ENCODE data around the gene PCBD1. TPM values are rescaled to one million over a fixed set of nuclear protein-coding genes. Genes with fewer than 3 reads are reported as not detected.

PCBD1 gene
- total RNA-seq, 1 donor, result 7.0 TPM

- Histone ChIP-seq H3K4me3 (ENCODE audit: low read length) (no peak overlapping the region), H3K9me3 (ENCODE audit: low read depth, low read length) (no peaks in the 10 kb centered on the region), H3K27me3 (ENCODE audit: insufficient read depth, low read length) (no peaks in the 10 kb centered on the region), H3K4me1 (ENCODE audit: insufficient read depth, low read length) (no peaks in the 10 kb centered on the region)
Observed at GRCh38 chr10:70911386-70911785, 23.0 kb upstream of the PCBD1 start.

DNA sequence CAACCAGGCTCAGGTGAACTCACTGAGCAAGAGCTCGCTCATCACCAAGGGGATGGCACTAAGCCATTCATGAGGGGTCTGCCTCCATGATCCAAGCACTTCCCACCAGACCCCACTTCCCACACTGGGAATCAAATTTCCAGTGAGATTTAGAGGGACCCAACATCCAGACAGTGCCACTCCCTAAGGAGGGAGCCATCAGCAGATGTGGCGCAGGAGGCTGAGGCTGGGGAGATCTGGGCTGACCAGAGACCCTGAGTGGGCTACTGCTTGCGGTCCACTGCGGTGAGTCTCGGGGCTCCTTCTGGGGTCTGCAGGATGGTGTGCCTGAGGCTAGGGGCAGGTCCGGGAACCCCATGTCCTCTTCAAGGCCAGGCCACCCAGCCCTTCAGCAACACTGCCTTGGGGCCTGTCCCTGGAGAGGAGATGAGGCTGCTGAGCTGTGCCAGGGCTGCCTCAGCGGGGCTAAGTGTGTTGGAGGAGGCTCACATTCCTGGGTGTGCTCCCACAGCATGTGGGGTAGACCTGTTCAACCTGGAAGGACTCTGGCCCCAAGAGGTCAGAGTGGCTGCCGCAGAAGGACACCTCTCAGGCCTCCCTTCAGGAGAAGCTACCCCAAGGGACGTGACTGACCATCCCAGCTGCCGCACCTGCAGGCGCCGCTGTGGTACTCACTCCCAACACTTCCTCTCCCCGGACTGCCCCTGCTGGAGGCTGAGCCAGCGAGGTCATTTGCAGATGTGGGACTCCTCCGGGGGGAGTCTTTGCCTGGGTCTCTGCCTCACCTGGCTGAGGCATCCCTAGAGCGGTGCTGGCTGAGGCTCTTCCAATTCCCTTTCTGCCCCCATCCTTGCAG is 22.3 kb upstream of the PCBD1 start:
- Histone ChIP-seq H3K9me3 (ENCODE audit: low read depth, low read length) (no peaks in the 10 kb centered on the region), H3K27me3 (ENCODE audit: insufficient read depth, low read length) (no peaks in the 10 kb centered on the region), H3K4me1 (ENCODE audit: insufficient read depth, low read length) (no peaks in the 10 kb centered on the region), H3K4me3 (ENCODE audit: low read length) (no peak overlapping the region)

GRCh38 chr10:70909326-70909935 is 21.1 kb upstream of the PCBD1 start:
- Histone ChIP-seq H3K9me3 (ENCODE audit: low read depth, low read length) (no peaks in the 10 kb centered on the region), H3K4me1 (ENCODE audit: insufficient read depth, low read length) (no peaks in the 10 kb centered on the region), H3K27me3 (ENCODE audit: insufficient read depth, low read length) (no peaks in the 10 kb centered on the region), H3K4me3 (ENCODE audit: low read length) (no peak overlapping the region)

- Histone ChIP-seq H3K27me3 (ENCODE audit: insufficient read depth, low read length) (no peaks in the 10 kb centered on the region), H3K9me3 (ENCODE audit: low read depth, low read length) (no peaks in the 10 kb centered on the region), H3K4me3 (ENCODE audit: low read length) (no peak overlapping the region), H3K4me1 (ENCODE audit: insufficient read depth, low read length) (no peaks in the 10 kb centered on the region)
Observed at GRCh38 chr10:70908406-70909296, 20.3 kb upstream of the PCBD1 start.

- Histone ChIP-seq H3K4me1 (ENCODE audit: insufficient read depth, low read length) (no peaks in the 10 kb centered on the region), H3K9me3 (ENCODE audit: low read depth, low read length) (no peaks in the 10 kb centered on the region), H3K27me3 (ENCODE audit: insufficient read depth, low read length) (no peaks in the 10 kb centered on the region), H3K4me3 (ENCODE audit: low read length) (no peak overlapping the region)
Observed at GRCh38 chr10:70907637-70908405, 19.5 kb upstream of the PCBD1 start.

GRCh38 chr10:70906953-70907636 is 18.7 kb upstream of the PCBD1 start:
- Histone ChIP-seq H3K9me3 (ENCODE audit: low read depth, low read length) (no peaks in the 10 kb centered on the region), H3K27me3 (ENCODE audit: insufficient read depth, low read length) (no peaks in the 10 kb centered on the region)

DNA sequence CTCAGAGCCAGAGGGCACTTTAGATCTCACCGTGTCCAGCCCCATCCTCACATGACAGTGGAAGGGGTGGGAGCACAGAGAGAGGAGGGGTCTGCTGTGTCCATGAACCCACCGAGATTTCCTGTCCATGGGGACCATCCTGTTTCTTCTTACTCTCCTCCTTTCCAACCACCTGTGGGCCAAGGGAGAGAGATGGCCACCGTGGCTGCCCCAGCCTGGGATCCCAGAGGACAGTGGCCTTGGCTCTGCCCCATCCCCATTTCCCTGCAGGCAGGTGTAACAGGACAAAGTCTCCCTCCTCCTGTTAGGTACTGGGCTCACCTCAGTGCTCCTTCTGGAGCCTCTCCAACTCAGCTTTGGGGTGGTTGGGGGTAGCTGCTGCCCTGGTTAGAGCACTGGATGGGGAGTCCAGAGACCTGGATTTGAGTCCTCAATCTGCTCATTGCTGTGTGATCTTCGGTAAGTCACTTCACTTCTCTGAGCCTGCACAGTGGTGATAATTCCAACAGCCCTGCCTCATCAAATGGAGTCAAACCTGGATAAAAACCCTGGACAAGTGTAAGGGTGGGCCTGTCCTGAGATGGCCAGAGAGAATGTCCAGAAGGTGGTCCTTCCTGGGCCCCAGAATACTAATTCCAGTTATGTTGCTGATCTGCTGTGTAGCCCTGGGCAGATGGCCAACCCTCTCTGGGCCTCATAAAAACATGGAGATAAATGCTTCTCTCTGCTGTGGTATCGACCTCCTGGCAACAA is 17.8 kb upstream of the PCBD1 start:
- no peaks in the 10 kb centered on the region for H3K27me3 ChIP-seq (ENCODE audit: insufficient read depth, low read length)
- no peak overlapping the region for H3K4me3 ChIP-seq (ENCODE audit: low read length)
- no peaks in the 10 kb centered on the region for H3K4me1 ChIP-seq (ENCODE audit: insufficient read depth, low read length)
- no peaks in the 10 kb centered on the region for H3K9me3 ChIP-seq (ENCODE audit: low read depth, low read length)

More at GRCh38 chr10:70906953-70907636, 18.7 kb upstream of the PCBD1 start:
- H3K4me3 ChIP-seq (ENCODE audit: low read length), result no peak overlapping the region
- no peaks in the 10 kb centered on the region for H3K4me1 ChIP-seq (ENCODE audit: insufficient read depth, low read length)

GRCh38 chr10:70905071-70906021 is 17.0 kb upstream of the PCBD1 start:
- Histone ChIP-seq H3K9me3 (ENCODE audit: low read depth, low read length) (no peaks in the 10 kb centered on the region), H3K27me3 (ENCODE audit: insufficient read depth, low read length) (no peaks in the 10 kb centered on the region), H3K4me1 (ENCODE audit: insufficient read depth, low read length) (no peaks in the 10 kb centered on the region), H3K4me3 (ENCODE audit: low read length) (no peak overlapping the region)

DNA sequence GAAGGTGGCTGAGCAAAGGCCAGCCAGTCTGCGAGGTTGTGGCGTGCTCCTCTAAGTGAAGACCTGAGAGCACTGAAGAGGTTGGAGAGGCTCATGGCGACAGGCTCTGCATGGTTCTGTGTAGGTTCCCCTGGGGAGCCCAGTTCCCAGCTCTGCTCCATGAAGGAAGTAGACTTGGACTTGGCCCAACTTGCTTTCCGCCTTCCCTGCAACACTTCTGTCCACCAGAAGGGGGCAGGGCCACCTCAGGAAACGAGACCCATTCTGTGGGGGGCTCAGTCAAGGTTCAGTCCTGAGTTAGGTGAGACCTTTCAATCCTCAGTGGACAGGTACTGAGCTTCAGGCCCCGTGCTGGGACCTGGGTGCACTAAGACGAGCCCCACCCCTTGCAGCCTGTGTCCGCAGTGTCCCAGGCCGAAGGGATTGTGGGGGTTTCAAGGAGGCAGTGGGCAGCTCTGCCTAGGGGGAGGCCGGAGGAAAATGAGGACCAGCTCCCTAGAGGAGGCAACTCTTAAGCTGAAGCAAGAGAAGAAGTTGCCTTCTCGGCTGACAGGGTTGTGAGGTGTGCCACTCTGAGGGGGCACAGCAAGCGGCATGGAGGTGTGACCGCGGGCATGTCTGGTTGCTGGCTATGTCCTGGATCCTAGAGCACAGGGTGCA is 15.0 kb upstream of the PCBD1 start:
- no peaks in the 10 kb centered on the region for H3K9me3 ChIP-seq (ENCODE audit: low read depth, low read length)
- no peaks in the 10 kb centered on the region for H3K27me3 ChIP-seq (ENCODE audit: insufficient read depth, low read length)

GRCh38 chr10:70902661-70903261 is 14.4 kb upstream of the PCBD1 start:
- Histone ChIP-seq H3K27me3 (ENCODE audit: insufficient read depth, low read length) (no peaks in the 10 kb centered on the region), H3K9me3 (ENCODE audit: low read depth, low read length) (no peaks in the 10 kb centered on the region), H3K4me3 (ENCODE audit: low read length) (no peak overlapping the region)

More for the DNA sequence above, 15.0 kb upstream of the PCBD1 start:
- Histone ChIP-seq H3K4me1 (ENCODE audit: insufficient read depth, low read length) (no peaks in the 10 kb centered on the region), H3K4me3 (ENCODE audit: low read length) (no peak overlapping the region)

GRCh38 chr10:70901276-70901878 is 13.0 kb upstream of the PCBD1 start:
- no peaks in the 10 kb centered on the region for H3K4me1 ChIP-seq (ENCODE audit: insufficient read depth, low read length)

More at GRCh38 chr10:70902661-70903261, 14.4 kb upstream of the PCBD1 start:
- no peaks in the 10 kb centered on the region for H3K4me1 ChIP-seq (ENCODE audit: insufficient read depth, low read length)

DNA sequence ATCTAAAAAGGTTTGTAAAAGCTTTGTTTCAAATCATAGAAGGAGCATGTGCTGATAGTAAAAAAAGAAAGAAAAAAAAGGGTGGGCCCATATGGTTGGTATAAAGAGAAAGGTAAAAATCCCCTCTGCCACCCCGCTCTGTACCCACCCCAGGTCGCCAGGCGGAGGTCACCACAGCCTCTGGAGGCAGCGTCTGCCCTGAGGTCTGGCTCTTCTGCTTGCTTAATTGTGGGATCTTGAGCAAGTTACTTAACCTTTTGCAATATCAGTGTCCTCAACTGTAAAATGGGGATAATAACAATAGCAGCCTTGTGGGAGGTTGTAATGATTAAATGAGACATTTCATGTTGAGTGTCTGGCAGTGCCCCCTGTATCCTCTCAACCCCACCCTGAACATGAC is 10.7 kb upstream of the PCBD1 start:
- Histone ChIP-seq H3K9me3 (ENCODE audit: low read depth, low read length) (no peaks in the 10 kb centered on the region), H3K4me3 (ENCODE audit: low read length) (no peak overlapping the region), H3K4me1 (ENCODE audit: insufficient read depth, low read length) (no peaks in the 10 kb centered on the region), H3K27me3 (ENCODE audit: insufficient read depth, low read length) (no peaks in the 10 kb centered on the region)

More at GRCh38 chr10:70901276-70901878, 13.0 kb upstream of the PCBD1 start:
- no peaks in the 10 kb centered on the region for H3K9me3 ChIP-seq (ENCODE audit: low read depth, low read length)
- no peaks in the 10 kb centered on the region for H3K27me3 ChIP-seq (ENCODE audit: insufficient read depth, low read length)
- H3K4me3 ChIP-seq (ENCODE audit: low read length), result no peak overlapping the region
